ENCODE results near the gene C20orf173. TPM values are rescaled to one million over a fixed set of nuclear protein-coding genes. Genes with fewer than 3 reads are reported as not detected.

Gene C20orf173
- total and polyA plus RNA-seq, 10 donors = not detected

GRCh38 chr20:35541118-35541782 is 11.8 kb upstream of the C20orf173 start:
- intact Hi-C loops (cut with DNase I; ENCODE audit: low total_unique reads) = loop anchor here (10.0 kb wide), 1 partner anchor 74 kb away; the partner anchor contains the start of gene SPAG4
- Histone ChIP-seq H3K9me3 (no peaks in the 10 kb centered on the region), H3K27me3 (replicated peaks in 1 of 7) (no peaks in the 10 kb centered on the region), H3K27ac (peak overlapping the region in 4 of 8 donors; percentile 84 to 94 (median 90)), H3K36me3 (peaks cover 0 to 30% (median 3%) of the 10 kb centered on the region in 6 donors), H3K4me1 (peaks cover 0 to 38% (median 22%) of the 10 kb centered on the region in 6 donors), H3K4me3 (peak overlapping the region; percentile 60 to 88 (median 83))
- no peak for DNase-seq
- 34 to 45% (median 41%) methylated on average over 13 of the region's 13 CpGs for WGBS, 5 donors
- TF ChIP-seq POLR2A (IDR thresholded peaks at IDR 0.05) (no peak), POLR2AphosphoS5 (IDR thresholded peaks at IDR 0.05) (no peak), CTCF (IDR thresholded peaks at IDR 0.05 in 8 of 11, conservative IDR thresholded peaks at IDR 0.05 in 3 of 11) (no peak)

- peaks cover 0 to 16% (median 3%) of the 10 kb centered on the region in 6 donors for H3K36me3 ChIP-seq
- H3K4me3 ChIP-seq = no peak overlapping the region
- no peaks in the 10 kb centered on the region for H3K9me3 ChIP-seq
- no peak for TF ChIP-seq POLR2AphosphoS5 (IDR thresholded peaks at IDR 0.05)
- TF ChIP-seq CTCF (IDR thresholded peaks at IDR 0.05 in 8 of 11, conservative IDR thresholded peaks at IDR 0.05 in 3 of 11) = no peak
- TF ChIP-seq POLR2A (IDR thresholded peaks at IDR 0.05) = no peak
- 52 to 66% (median 62%) methylated on average over 11 of the region's 11 CpGs for WGBS, 5 donors
- no peaks in the 10 kb centered on the region for H3K27me3 ChIP-seq (replicated peaks in 1 of 7)
- H3K4me1 ChIP-seq = peaks cover 0 to 38% (median 22%) of the 10 kb centered on the region in 6 donors
- DNase-seq = no peak
- H3K27ac ChIP-seq = no peak overlapping the region
- intact Hi-C loops (cut with DNase I; ENCODE audit: low total_unique reads) = loop anchor here (10.0 kb wide), 1 partner anchor 75 kb away; the partner anchor contains the start of gene SPAG4
Observed at GRCh38 chr20:35539756-35540212, 10.3 kb upstream of the C20orf173 start.

- no peaks in the 10 kb centered on the region for H3K4me1 ChIP-seq
- no peak for DNase-seq
Observed at GRCh38 chr20:35527122-35527769, 2.2 kb downstream of the C20orf173 start.

More at GRCh38 chr20:35527122-35527769, 2.2 kb downstream of the C20orf173 start:
- H3K4me3 ChIP-seq = no peak overlapping the region
- no peak overlapping the region for H3K27ac ChIP-seq
- TF ChIP-seq CTCF (IDR thresholded peaks at IDR 0.05 in 8 of 11, conservative IDR thresholded peaks at IDR 0.05 in 3 of 11) (no peak), POLR2AphosphoS5 (IDR thresholded peaks at IDR 0.05) (no peak), POLR2A (IDR thresholded peaks at IDR 0.05) (no peak)
- WGBS, 5 donors = 84 to 93% (median 88%) methylated on average over 12 of the region's 12 CpGs
- no peaks in the 10 kb centered on the region for H3K27me3 ChIP-seq (replicated peaks in 1 of 7)
- intact Hi-C loops (cut with DNase I; ENCODE audit: low total_unique reads) = no loop called here
- no peaks in the 10 kb centered on the region for H3K9me3 ChIP-seq
- H3K36me3 ChIP-seq = no peaks in the 10 kb centered on the region

Measured in spleen (tissue), 11 donors.